PC-9 (cell line): ENCODE data around the gene FOLR1.

Experiments
- EZH2 ChIP-seq: fragments of 200-600 bp; sonication (generic); IDR thresholded peaks from 2 replicates; pipeline ENCODE4 v1.8.0; 2017; ENCODE audit warnings: antibody characterized with exemption, low read depth
- TF ChIP-seq, protein P1 (sequence below): fragments of 200-600 bp; sonication (generic); conservative IDR thresholded peaks from 2 replicates; pipeline ENCODE4 v1.6.1; 2017; ENCODE audit warnings: mixed run types, antibody characterized with exemption, mild to moderate bottlenecking, moderate library complexity

GRCh38 chr11:72155751-72156150 is 36.2 kb upstream of the FOLR1 start:
- TF ChIP-seq, protein P1, sequence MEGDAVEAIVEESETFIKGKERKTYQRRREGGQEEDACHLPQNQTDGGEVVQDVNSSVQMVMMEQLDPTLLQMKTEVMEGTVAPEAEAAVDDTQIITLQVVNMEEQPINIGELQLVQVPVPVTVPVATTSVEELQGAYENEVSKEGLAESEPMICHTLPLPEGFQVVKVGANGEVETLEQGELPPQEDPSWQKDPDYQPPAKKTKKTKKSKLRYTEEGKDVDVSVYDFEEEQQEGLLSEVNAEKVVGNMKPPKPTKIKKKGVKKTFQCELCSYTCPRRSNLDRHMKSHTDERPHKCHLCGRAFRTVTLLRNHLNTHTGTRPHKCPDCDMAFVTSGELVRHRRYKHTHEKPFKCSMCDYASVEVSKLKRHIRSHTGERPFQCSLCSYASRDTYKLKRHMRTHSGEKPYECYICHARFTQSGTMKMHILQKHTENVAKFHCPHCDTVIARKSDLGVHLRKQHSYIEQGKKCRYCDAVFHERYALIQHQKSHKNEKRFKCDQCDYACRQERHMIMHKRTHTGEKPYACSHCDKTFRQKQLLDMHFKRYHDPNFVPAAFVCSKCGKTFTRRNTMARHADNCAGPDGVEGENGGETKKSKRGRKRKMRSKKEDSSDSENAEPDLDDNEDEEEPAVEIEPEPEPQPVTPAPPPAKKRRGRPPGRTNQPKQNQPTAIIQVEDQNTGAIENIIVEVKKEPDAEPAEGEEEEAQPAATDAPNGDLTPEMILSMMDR: no peak
- TF ChIP-seq EZH2: no peak
